ENCODE results near the gene UQCRQ. TPM values are rescaled to one million over a fixed set of nuclear protein-coding genes. Genes with fewer than 3 reads are reported as not detected.
"Not testable (repeated sequence)": the region's sequence is repeated elsewhere in the genome, so short reads cannot be mapped to it uniquely, and the experiment has no call there.

The UQCRQ gene
- total RNA-seq, 2 donors from 2014 or later: 55.3 to 84.4 TPM

GRCh38 chr5:132853790-132854189 is 12.7 kb upstream of the UQCRQ start:
- ATAC-seq (no peak), DNase-seq (no peak)
- intact Hi-C loops (cut with DNase I): no loop called here
- Histone ChIP-seq H3K36me3 (replicated peaks in 1 of 2; ENCODE audit: insufficient read depth in 1 of 2, low read depth in 2 of 2) (no peaks in the 10 kb centered on the region), H3K27me3 (no peaks in the 10 kb centered on the region), H3K4me3 (no peak overlapping the region), H3K9me3 (no peaks in the 10 kb centered on the region), H3K4me1 (peaks cover 24% of the 10 kb centered on the region), H3K27ac (peak overlapping the region in 3 of 4 donors; percentile 15 to 72 (median 50))
- 10 to 22% methylated on average over 1 of the region's 1 CpG for WGBS, 2 donors
- TF ChIP-seq POLR2A (IDR thresholded peaks at IDR 0.05): no peak
- TF ChIP-seq CTCF (IDR thresholded peaks at IDR 0.05): no peak

- peak; percentile 59 for ATAC-seq
Measured at GRCh38 chr5:132854301-132854700, 12.1 kb upstream of the UQCRQ start.

GRCh38 chr5:132854992-132855391 is 11.4 kb upstream of the UQCRQ start:
- H3K9me3 ChIP-seq: not testable (repeated sequence)

More at GRCh38 chr5:132854301-132854700, 12.1 kb upstream of the UQCRQ start:
- Histone ChIP-seq H3K9me3 (no peaks in the 10 kb centered on the region), H3K36me3 (replicated peaks in 1 of 2; ENCODE audit: insufficient read depth in 1 of 2, low read depth in 2 of 2) (no peaks in the 10 kb centered on the region), H3K4me1 (peaks cover 24% of the 10 kb centered on the region), H3K4me3 (no peak overlapping the region), H3K27me3 (no peaks in the 10 kb centered on the region), H3K27ac (peak overlapping the region in 2 of 4 donors; percentile 53 to 72)
- DNase-seq: no peak
- 6 to 9% methylated on average over 3 of the region's 3 CpGs for WGBS, 2 donors
- TF ChIP-seq CTCF (IDR thresholded peaks at IDR 0.05) (no peak), POLR2A (IDR thresholded peaks at IDR 0.05) (no peak)
- intact Hi-C loops (cut with DNase I): no loop called here

GRCh38 chr5:132856011-132856410 is 10.4 kb upstream of the UQCRQ start:
- Histone ChIP-seq H3K9me3 (no peaks in the 10 kb centered on the region), H3K27ac (no peak overlapping the region), H3K4me3 (no peak overlapping the region), H3K27me3 (no peaks in the 10 kb centered on the region), H3K4me1 (peaks cover 14% of the 10 kb centered on the region), H3K36me3 (replicated peaks in 1 of 2; ENCODE audit: insufficient read depth in 1 of 2, low read depth in 2 of 2) (no peaks in the 10 kb centered on the region)
- DNase-seq (no peak), ATAC-seq (no peak)
- intact Hi-C loops (cut with DNase I): no loop called here
- WGBS, 2 donors: 61 to 84% methylated on average over 2 to 3 of the region's 3 CpGs
- TF ChIP-seq POLR2A (IDR thresholded peaks at IDR 0.05): no peak
- no peak for TF ChIP-seq CTCF (IDR thresholded peaks at IDR 0.05)

More at GRCh38 chr5:132854992-132855391, 11.4 kb upstream of the UQCRQ start:
- H3K36me3 ChIP-seq (replicated peaks in 1 of 2; ENCODE audit: insufficient read depth in 1 of 2, low read depth in 2 of 2); H3K27me3 ChIP-seq; H3K4me3 ChIP-seq; ATAC-seq; DNase-seq; H3K27ac ChIP-seq; intact Hi-C loops (cut with DNase I): not testable (repeated sequence)
- peaks cover 19% of the 10 kb centered on the region for H3K4me1 ChIP-seq
- WGBS, 2 donors: 91 to 97% methylated on average over 5 of the region's 5 CpGs

- TF ChIP-seq CTCF (IDR thresholded peaks at IDR 0.05) (no peak), POLR2A (IDR thresholded peaks at IDR 0.05) (no peak)
- H3K4me3 ChIP-seq: no peak overlapping the region
- no peaks in the 10 kb centered on the region for H3K27me3 ChIP-seq
- no peaks in the 10 kb centered on the region for H3K4me1 ChIP-seq
- H3K36me3 ChIP-seq (replicated peaks in 1 of 2; ENCODE audit: insufficient read depth in 1 of 2, low read depth in 2 of 2): no peaks in the 10 kb centered on the region
- intact Hi-C loops (cut with DNase I): no loop called here
- H3K27ac ChIP-seq: no peak overlapping the region
- no peak for ATAC-seq
- no peak for DNase-seq
- no peaks in the 10 kb centered on the region for H3K9me3 ChIP-seq
- 74 to 80% methylated on average over 2 of the region's 2 CpGs for WGBS, 2 donors
Measured at GRCh38 chr5:132859889-132860437, 6.5 kb upstream of the UQCRQ start.
